ENCODE measurements around the gene ACOX2. TPM values are rescaled to one million over a fixed set of nuclear protein-coding genes. Genes with fewer than 3 reads are reported as not detected.

The ACOX2 gene
- not detected for total RNA-seq

GRCh38 chr3:58536501-58537411, at the start of gene ACOX2:
Gene ACOX2 (minus strand): TSS chr3:58537190. CDS start chr3:58535106, 2,084 bp downstream.
- peak; percentile 52 for DNase-seq (ENCODE audit: low spot score)
- Mint-ChIP-seq H3K36me3 (no peaks in the 10 kb centered on the region), H3K4me1 (ENCODE audit: low read depth in 2 of 2) (peaks cover 9% of the 10 kb centered on the region in 2 donors), H3K27ac (no peak within 1 kb of the TSS), H3K27me3 (peaks cover 2 to 7% of the 10 kb centered on the region in 2 donors), H3K4me3 (no peak within 1 kb of the TSS), H3K9me3 (no peaks in the 10 kb centered on the region)
- no peak for ATAC-seq

- H3K36me3 Mint-ChIP-seq: peaks cover 6% of the 10 kb centered on the region
- ATAC-seq (no peak), DNase-seq (ENCODE audit: low spot score) (no peak)
- peaks cover 23 to 24% of the 10 kb centered on the region in 2 donors for H3K4me1 Mint-ChIP-seq (ENCODE audit: low read depth in 2 of 2)
- H3K4me3 Mint-ChIP-seq: peak overlapping the region; percentile 97
- H3K9me3 Mint-ChIP-seq: no peaks in the 10 kb centered on the region
- H3K27me3 Mint-ChIP-seq: peaks cover 51 to 52% of the 10 kb centered on the region in 2 donors
- H3K27ac Mint-ChIP-seq: no peak overlapping the region
These were observed 49.0 kb upstream of the ACOX2 start for GRCh38 chr3:58585994-58586393.

DNA sequence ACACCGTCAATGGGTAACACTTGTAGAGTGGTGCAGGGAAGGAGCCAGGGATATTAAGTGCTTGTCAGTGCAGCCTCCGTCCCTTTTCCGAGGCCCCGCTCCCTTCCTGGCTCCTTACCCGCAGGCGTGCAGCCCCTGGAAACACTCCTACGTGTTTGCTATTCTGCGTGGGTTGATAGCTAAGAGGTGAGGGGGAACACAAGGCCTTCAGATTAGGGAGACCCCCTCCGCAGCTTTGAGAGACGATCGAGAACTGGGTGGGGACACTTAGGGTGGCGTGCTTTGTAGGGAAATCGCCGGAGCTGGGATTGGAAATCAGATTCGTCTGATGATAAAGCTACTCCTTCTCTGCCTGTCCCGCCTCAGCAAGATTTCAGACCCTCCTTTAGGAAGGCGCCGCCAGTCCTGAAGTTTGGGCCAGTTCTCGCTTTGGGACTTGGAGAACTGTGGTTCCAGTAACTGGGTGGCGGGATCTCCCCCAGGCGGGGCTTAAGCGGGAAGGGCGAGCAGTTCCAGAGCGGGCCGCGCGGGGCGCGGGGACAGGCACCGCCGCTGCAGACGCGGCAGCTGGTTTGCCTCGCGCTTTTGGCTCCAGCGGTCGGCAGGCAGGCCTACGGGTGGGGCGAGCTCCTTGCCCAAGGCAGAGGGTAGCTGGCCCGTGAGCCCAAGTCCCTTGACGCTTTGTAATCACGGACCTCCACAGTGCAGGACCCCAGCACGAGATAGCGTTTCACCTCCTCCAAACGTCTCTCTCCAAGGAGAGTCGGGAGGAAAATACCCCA, 48.2 kb upstream of the ACOX2 start:
- ATAC-seq (peak; percentile 84 to 86), DNase-seq (ENCODE audit: low spot score) (peak; percentile 67)
- peaks cover 23 to 24% of the 10 kb centered on the region in 2 donors for H3K4me1 Mint-ChIP-seq (ENCODE audit: low read depth in 2 of 2)
- peaks cover 47 to 48% of the 10 kb centered on the region in 2 donors for H3K27me3 Mint-ChIP-seq
- H3K27ac Mint-ChIP-seq: no peak overlapping the region
- peak overlapping the region; percentile 97 for H3K4me3 Mint-ChIP-seq
- no peaks in the 10 kb centered on the region for H3K9me3 Mint-ChIP-seq
- H3K36me3 Mint-ChIP-seq: peaks cover 6% of the 10 kb centered on the region

DNA sequence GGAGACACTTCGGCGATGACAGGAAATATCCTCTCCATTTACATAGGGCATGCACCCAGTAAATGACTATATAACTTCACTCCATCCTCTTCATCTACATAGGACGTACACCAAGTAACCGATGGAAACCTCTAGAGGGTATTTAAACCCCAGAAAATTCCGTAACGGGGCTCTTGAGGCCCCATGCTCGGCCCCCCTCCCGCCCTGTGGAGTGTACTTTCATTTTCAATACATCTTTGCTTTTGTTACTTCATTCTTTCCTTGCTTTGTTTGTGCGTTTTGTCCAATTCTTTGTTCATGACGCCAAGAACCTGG, 47.7 kb upstream of the ACOX2 start:
- Mint-ChIP-seq H3K36me3 (peaks cover 6% of the 10 kb centered on the region), H3K9me3 (no peaks in the 10 kb centered on the region), H3K27me3 (peaks cover 45 to 48% of the 10 kb centered on the region in 2 donors), H3K4me1 (ENCODE audit: low read depth in 2 of 2) (peaks cover 23 to 24% of the 10 kb centered on the region in 2 donors), H3K27ac (no peak overlapping the region), H3K4me3 (peak overlapping the region; percentile 97)
- DNase-seq (ENCODE audit: low spot score) (no peak), ATAC-seq (peak in 1 of 2 donors; percentile 12)

GRCh38 chr3:58581328-58582091, 44.5 kb upstream of the ACOX2 start:
- H3K9me3 Mint-ChIP-seq: no peaks in the 10 kb centered on the region
- peaks cover 6% of the 10 kb centered on the region for H3K36me3 Mint-ChIP-seq
- H3K4me1 Mint-ChIP-seq (ENCODE audit: low read depth in 2 of 2): peaks cover 23% of the 10 kb centered on the region in 2 donors
- H3K27ac Mint-ChIP-seq: no peak overlapping the region
- H3K4me3 Mint-ChIP-seq: no peak overlapping the region
- peaks cover 32 to 33% of the 10 kb centered on the region in 2 donors for H3K27me3 Mint-ChIP-seq
- DNase-seq (ENCODE audit: low spot score) (no peak), ATAC-seq (no peak)

DNA sequence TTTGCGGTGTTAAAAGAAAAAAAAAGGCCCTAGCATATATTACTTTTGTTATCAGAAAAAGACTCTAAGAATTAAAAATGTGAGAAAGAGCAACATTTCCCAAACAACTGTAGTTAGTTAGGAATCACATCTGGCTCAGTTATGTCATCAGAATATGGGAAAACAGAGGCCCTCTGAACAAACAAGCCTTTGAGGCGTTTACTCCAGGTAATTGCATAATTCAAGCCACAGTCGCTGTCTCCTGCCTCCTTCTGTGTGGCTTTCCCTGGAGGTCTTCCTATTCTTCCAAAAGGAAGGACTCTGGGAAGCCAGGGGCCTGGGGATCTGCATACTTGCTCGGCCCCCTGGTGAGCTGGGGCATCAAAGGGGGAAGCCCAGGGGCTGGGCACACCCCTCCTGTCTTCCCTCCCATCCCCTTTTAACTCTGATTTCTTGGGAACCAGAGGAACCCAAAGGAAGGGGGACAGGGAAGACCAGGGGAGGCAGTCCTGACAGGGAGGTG, 43.9 kb upstream of the ACOX2 start:
- Mint-ChIP-seq H3K9me3 (no peaks in the 10 kb centered on the region), H3K4me3 (no peak overlapping the region), H3K27me3 (peaks cover 26 to 27% of the 10 kb centered on the region in 2 donors), H3K4me1 (ENCODE audit: low read depth in 2 of 2) (peaks cover 17% of the 10 kb centered on the region in 2 donors), H3K36me3 (peaks cover under 1% of the 10 kb centered on the region), H3K27ac (no peak overlapping the region)
- no peak for ATAC-seq
- DNase-seq (ENCODE audit: low spot score): no peak

DNA sequence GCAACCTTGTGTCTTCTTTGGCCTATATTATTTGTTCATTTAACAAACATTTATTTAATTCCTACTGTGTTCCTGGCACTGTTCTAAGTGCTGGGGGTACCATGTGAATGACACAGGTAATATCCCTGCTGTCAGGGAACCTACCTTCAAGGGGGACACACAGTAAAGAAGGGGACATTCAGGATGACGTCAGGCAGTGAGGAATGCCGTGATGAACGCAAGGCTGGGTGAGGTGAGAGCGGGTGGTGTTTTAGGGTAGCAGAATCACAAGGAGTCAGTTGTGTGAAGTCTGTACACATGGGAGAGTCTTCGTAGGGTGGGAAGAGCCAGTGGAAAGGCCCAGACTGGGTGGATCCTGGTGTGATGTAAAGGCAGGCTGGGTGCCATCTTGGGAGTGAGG, 41.9 kb upstream of the ACOX2 start:
- DNase-seq (ENCODE audit: low spot score): no peak
- Mint-ChIP-seq H3K9me3 (no peaks in the 10 kb centered on the region), H3K4me1 (ENCODE audit: low read depth in 2 of 2) (no peaks in the 10 kb centered on the region), H3K36me3 (no peaks in the 10 kb centered on the region), H3K27ac (no peak overlapping the region), H3K4me3 (no peak overlapping the region), H3K27me3 (peaks cover 15 to 16% of the 10 kb centered on the region in 2 donors)
- no peak for ATAC-seq

GRCh38 chr3:58577269-58577821, 40.4 kb upstream of the ACOX2 start, which contains the start of gene FAM107A:
Gene FAM107A (minus strand): TSS chr3:58577391. CDS start chr3:58569860, 7,531 bp downstream.
- Mint-ChIP-seq H3K4me3 (no peak within 1 kb of the TSS), H3K27me3 (peaks cover 14 to 15% of the 10 kb centered on the region in 2 donors), H3K36me3 (no peaks in the 10 kb centered on the region), H3K27ac (no peak within 1 kb of the TSS), H3K9me3 (no peaks in the 10 kb centered on the region), H3K4me1 (ENCODE audit: low read depth in 2 of 2) (no peaks in the 10 kb centered on the region)
- no peak for ATAC-seq
- DNase-seq (ENCODE audit: low spot score): no peak

- H3K4me3 Mint-ChIP-seq: no peak overlapping the region
- peaks cover 12 to 18% of the 10 kb centered on the region in 2 donors for H3K27me3 Mint-ChIP-seq
- no peaks in the 10 kb centered on the region for H3K9me3 Mint-ChIP-seq
- H3K4me1 Mint-ChIP-seq (ENCODE audit: low read depth in 2 of 2): no peaks in the 10 kb centered on the region
- ATAC-seq (no peak), DNase-seq (ENCODE audit: low spot score) (no peak)
- H3K27ac Mint-ChIP-seq: no peak overlapping the region
- H3K36me3 Mint-ChIP-seq: no peaks in the 10 kb centered on the region
These were observed 39.7 kb upstream of the ACOX2 start for GRCh38 chr3:58576716-58577115.

GRCh38 chr3:58575971-58576652, 39.1 kb upstream of the ACOX2 start:
- no peak overlapping the region for H3K4me3 Mint-ChIP-seq

DNA sequence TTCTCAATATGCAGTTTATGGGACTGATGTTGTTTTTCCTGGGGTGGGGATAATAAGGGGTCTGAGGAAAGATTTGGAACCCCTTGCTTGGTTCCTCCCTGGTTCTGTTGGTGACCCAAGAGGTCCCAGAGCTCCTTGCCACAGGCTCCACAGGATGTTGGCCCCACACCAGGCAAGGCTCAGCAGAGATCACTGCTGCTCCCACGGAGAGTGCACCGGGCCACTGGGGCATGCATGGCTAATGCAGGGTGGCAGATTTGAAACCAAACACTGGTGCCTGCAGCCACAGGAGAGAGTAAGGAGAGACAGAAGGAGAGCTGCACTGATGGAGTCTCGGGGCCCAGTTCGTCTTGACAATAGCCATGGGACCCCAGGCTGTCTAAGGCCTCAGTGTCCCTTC, 37.7 kb upstream of the ACOX2 start:
- Mint-ChIP-seq H3K9me3 (no peaks in the 10 kb centered on the region), H3K27me3 (peaks cover 7 to 14% of the 10 kb centered on the region in 2 donors), H3K4me1 (ENCODE audit: low read depth in 2 of 2) (no peaks in the 10 kb centered on the region), H3K27ac (no peak overlapping the region), H3K4me3 (no peak overlapping the region), H3K36me3 (no peaks in the 10 kb centered on the region)
- DNase-seq (ENCODE audit: low spot score): no peak
- ATAC-seq: no peak

More at GRCh38 chr3:58575971-58576652, 39.1 kb upstream of the ACOX2 start:
- ATAC-seq: no peak
- Mint-ChIP-seq H3K36me3 (no peaks in the 10 kb centered on the region), H3K27ac (no peak overlapping the region), H3K27me3 (peaks cover 7 to 14% of the 10 kb centered on the region in 2 donors), H3K4me1 (ENCODE audit: low read depth in 2 of 2) (no peaks in the 10 kb centered on the region), H3K9me3 (no peaks in the 10 kb centered on the region)
- DNase-seq (ENCODE audit: low spot score): no peak

DNA sequence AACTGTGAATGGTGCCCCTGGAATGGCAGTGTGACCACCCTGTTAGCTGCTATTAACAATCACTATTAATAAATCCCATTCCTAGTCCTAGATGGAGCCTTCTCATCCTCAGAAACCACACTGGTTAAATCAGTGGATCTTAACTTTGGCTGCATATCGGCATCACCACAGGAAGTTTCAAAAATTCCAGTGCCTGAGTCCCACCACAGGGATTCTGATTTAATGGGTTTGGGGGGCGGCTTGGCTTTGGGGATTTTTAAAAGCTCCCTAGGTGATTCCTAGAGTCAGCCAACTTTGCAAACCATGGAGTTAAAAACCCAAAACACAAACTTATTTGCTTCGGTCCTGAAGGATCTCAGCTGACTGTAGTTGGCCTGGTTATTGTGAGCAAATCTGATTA, 37.1 kb upstream of the ACOX2 start:
- ATAC-seq (no peak), DNase-seq (ENCODE audit: low spot score) (no peak)
- H3K4me1 Mint-ChIP-seq (ENCODE audit: low read depth in 2 of 2): peaks cover under 1% of the 10 kb centered on the region in 2 donors
- H3K27me3 Mint-ChIP-seq: peaks cover 7 to 14% of the 10 kb centered on the region in 2 donors
- no peak overlapping the region for H3K27ac Mint-ChIP-seq
- H3K36me3 Mint-ChIP-seq: no peaks in the 10 kb centered on the region
- no peaks in the 10 kb centered on the region for H3K9me3 Mint-ChIP-seq
- no peak overlapping the region for H3K4me3 Mint-ChIP-seq
